ENCODE results near the gene ZNF746. TPM values are rescaled to one million over a fixed set of nuclear protein-coding genes. Genes with fewer than 3 reads are reported as not detected.

The ZNF746 gene
- total RNA-seq, 8 experiments from 2014 or later, result 10.8 to 19.5 (median 15.0) TPM

GRCh38 chr7:149423449-149424110, 74.0 kb downstream of the ZNF746 start:
- Histone ChIP-seq H3K4me3 (no peak overlapping the region), H3K27ac (no peak overlapping the region), H3K4me1 (replicated peaks in 1 of 2) (peaks cover 0 to 2% of the 10 kb centered on the region in 2 donors)
- WGBS, 10 experiments, result 33 to 90% (median 78%) methylated on average over 1 to 16 of the region's 24 CpGs; no CpG with 5 or more reads in 2 of the 10 experiments
- no peak for ATAC-seq (replicated peaks in 6 of 8)
- in situ Hi-C loops (cut with MboI; ENCODE audit: low pct_unique_long_range_greater_than_20kb in 2 of 9, low sequenced_read_pairs in 9 of 9, unreplicated experiment in 9 of 9), result no loop called here

GRCh38 chr7:149422914-149423301, 74.7 kb downstream of the ZNF746 start:
- no peak overlapping the region for H3K4me3 ChIP-seq
- H3K4me1 ChIP-seq (replicated peaks in 1 of 2), result peaks cover 0 to 2% of the 10 kb centered on the region in 2 donors
- ATAC-seq (replicated peaks in 6 of 8), result no peak
- in situ Hi-C loops (cut with MboI; ENCODE audit: low pct_unique_long_range_greater_than_20kb in 2 of 9, low sequenced_read_pairs in 9 of 9, unreplicated experiment in 9 of 9), result no loop called here
- WGBS, 10 experiments, result 97 to 100% methylated on average over 1 to 6 of the region's 35 CpGs; no CpG with 5 or more reads in 8 of the 10 experiments
- H3K27ac ChIP-seq, result no peak overlapping the region

Other genes with a start within 250 kb of the ZNF746 start
- 10 to 100 TPM in 6 of 8 experiments, 1 to 10 TPM in 2; 9.1 to 24.0 (median 13.5) TPM for gene ZNF783, start 235.6 kb downstream of the ZNF746 start, total RNA-seq
- gene ZNF777, start 36.7 kb downstream of the ZNF746 start, total RNA-seq, result 10 to 100 TPM in 5 of 8 experiments, 1 to 10 TPM in 3; 5.5 to 12.9 (median 10.1) TPM

Measured in motor neuron (in vitro differentiated cells).